Sigmoid colon (tissue), 7 donors: ENCODE measurements around the gene MPDZ. TPM values are rescaled to one million over a fixed set of nuclear protein-coding genes. Genes with fewer than 3 reads are reported as not detected.
"Not testable (repeated sequence)": the region's sequence is repeated elsewhere in the genome, so short reads cannot be mapped to it uniquely, and the experiment has no call there.

Source experiments
- DNase-seq: peaks from one replicate; pipeline ENCODE4 v3.0.0-alpha.2; 2019
- H3K27ac ChIP-seq, 4 donors: fragments of 200-600 bp; sonication (generic); one replicate each; pipeline ENCODE4 v1.5.1; 2016 to 2019; ENCODE audit warnings: mild to moderate bottlenecking in 1 of 4
- H3K27me3 ChIP-seq, 3 donors: fragments of 200-600 bp; sonication (generic); one replicate each; pipeline ENCODE4 v1.5.1; 2019; ENCODE audit warnings: mild to moderate bottlenecking in 1 of 3
- H3K36me3 ChIP-seq, 4 donors: fragments of 200-600 bp; sonication (generic); one replicate each; pipeline ENCODE4 v1.5.1; 2016 to 2019
- H3K4me1 ChIP-seq, 4 donors: fragments of 200-600 bp; sonication (generic); one replicate each; pipeline ENCODE4 v1.5.1; 2017 to 2019
- H3K4me3 ChIP-seq, 4 donors: fragments of 200-600 bp; sonication (generic); one replicate each; pipeline ENCODE4 v1.5.1; 2017 to 2019; ENCODE audit warnings: mild to moderate bottlenecking in 2 of 4, moderate library complexity in 1 of 4
- H3K9me3 ChIP-seq, 4 donors: fragments of 200-600 bp in 3 of 4; sonication (generic) in 3 of 4; one replicate each; pipeline versions ENCODE4 v1.5.1 to v1.6.1; 2013 to 2019
- CTCF ChIP-seq, 4 experiments: fragments of 450-650 bp in 3 of 4; fragments of 200-600 bp in 1 of 4; IDR thresholded peaks; one replicate each; pipeline ENCODE4 v1.5.1; 2016 to 2019; ENCODE audit warnings: antibody characterized with exemption in 4 of 4, mild to moderate bottlenecking in 3 of 4, moderate library complexity in 2 of 4
- EP300 ChIP-seq, 4 donors: sonication (generic); formaldehyde crosslinking; IDR thresholded peaks; one replicate each; pipeline ENCODE4 v1.6.1; 2017; ENCODE audit warnings: antibody characterized with exemption in 4 of 4
- POLR2A ChIP-seq, 2 donors: fragments of 450-650 bp; IDR thresholded peaks; one replicate each; pipeline ENCODE4 v1.6.1; 2016; ENCODE audit warnings: antibody characterized with exemption in 2 of 2, mild to moderate bottlenecking in 2 of 2, moderate library complexity in 2 of 2
- POLR2AphosphoS5 ChIP-seq, 4 donors: sonication (generic); formaldehyde crosslinking; IDR thresholded peaks; one replicate each; pipeline ENCODE4 v1.6.1; 2017; ENCODE audit warnings: antibody characterized with exemption in 4 of 4
- WGBS, 2 donors: extraction: QIAGEN DNeasy Blood & Tissue Kit; methylation state at CpG; one replicate each; pipeline ENCODE4 v1.1.7; 2013; 5-methylcytosine and 5-hydroxymethylcytosine counted together
- intact Hi-C: fragments of 100-400 bp; cut with DNase I; formaldehyde crosslinking; loops from one replicate; pipeline ENCODE4 v1.15.1; 2023
- polyA plus RNA-seq, 3 donors: library from polyadenylated mRNA; stranded (reverse); fragments of 200-250 nt; gene quantifications; one replicate each; pipeline ENCODE4 v1.2.3, GENCODE V29; 2013
- total RNA-seq, 4 donors: library from RNA; depleted of rRNA; stranded (reverse); fragments of >200 nt; gene quantifications; one replicate each; pipeline ENCODE4 v1.1.0, GENCODE V29; 2016
- donor health status: healthy with polysubstance abuse.
- donor health status: Bipolar disorder and iron deficiency.
- donor health status: healthy.

The MPDZ gene
- total and polyA plus RNA-seq, 7 donors, result 3.6 to 72.2 (median 62.8) TPM

GRCh38 chr9:13224366-13224765 lies 55.1 kb downstream of the MPDZ start:
- DNase-seq, result no peak
- Histone ChIP-seq H3K27ac (no peak overlapping the region), H3K4me3 (no peak overlapping the region), H3K36me3 (peaks cover 0 to 49% (median 0%) of the 10 kb centered on the region in 4 donors), H3K4me1 (no peaks in the 10 kb centered on the region), H3K9me3 (no peaks in the 10 kb centered on the region), H3K27me3 (no peaks in the 10 kb centered on the region)
- TF ChIP-seq CTCF (IDR thresholded peaks at IDR 0.05) (no peak), POLR2AphosphoS5 (IDR thresholded peaks at IDR 0.05) (no peak)
- intact Hi-C loops, result no loop called here
- 38 to 64% methylated on average over 2 of the region's 2 CpGs for WGBS, 2 donors

- H3K4me3 ChIP-seq, intact Hi-C loops, DNase-seq, H3K4me1 ChIP-seq, H3K27me3 ChIP-seq, H3K9me3 ChIP-seq, H3K27ac ChIP-seq: not testable (repeated sequence)
- peaks cover 0 to 60% (median 0%) of the 10 kb centered on the region in 4 donors for H3K36me3 ChIP-seq
These were observed 56.8 kb downstream of the MPDZ start for GRCh38 chr9:13222733-13223132.

- H3K4me1 ChIP-seq, result no peaks in the 10 kb centered on the region
- no peaks in the 10 kb centered on the region for H3K9me3 ChIP-seq
- H3K4me3 ChIP-seq, result no peak overlapping the region
- no peak overlapping the region for H3K27ac ChIP-seq
- intact Hi-C loops, result no loop called here
- H3K36me3 ChIP-seq, result peaks cover 0 to 64% (median 0%) of the 10 kb centered on the region in 4 donors
- DNase-seq, result no peak
- no peaks in the 10 kb centered on the region for H3K27me3 ChIP-seq
- TF ChIP-seq EP300 (IDR thresholded peaks at IDR 0.05) (no peak), POLR2A (IDR thresholded peaks at IDR 0.05) (no peak), POLR2AphosphoS5 (IDR thresholded peaks at IDR 0.05) (no peak), CTCF (IDR thresholded peaks at IDR 0.05) (no peak)
These were observed 57.8 kb downstream of the MPDZ start for GRCh38 chr9:13221741-13222140.

- TF ChIP-seq POLR2A (IDR thresholded peaks at IDR 0.05), result no peak
- no peak for TF ChIP-seq CTCF (IDR thresholded peaks at IDR 0.05)
- no peak for TF ChIP-seq EP300 (IDR thresholded peaks at IDR 0.05)
- TF ChIP-seq POLR2AphosphoS5 (IDR thresholded peaks at IDR 0.05), result no peak
- 38 to 55% methylated on average over 1 of the region's 1 CpG for WGBS, 2 donors
These were observed 58.7 kb downstream of the MPDZ start for GRCh38 chr9:13220837-13221236.

GRCh38 chr9:13215791-13216554 lies 63.5 kb downstream of the MPDZ start:
- H3K4me3 ChIP-seq, result no peak overlapping the region
- H3K9me3 ChIP-seq, result no peaks in the 10 kb centered on the region
- peaks cover 0 to 58% (median 0%) of the 10 kb centered on the region in 4 donors for H3K36me3 ChIP-seq
- no peaks in the 10 kb centered on the region for H3K27me3 ChIP-seq
- no peak overlapping the region for H3K27ac ChIP-seq
- intact Hi-C loops, result loop anchor here (10.0 kb wide), 1 partner anchor 1219 kb away; no protein-coding TSS in a partner anchor
- 86 to 94% methylated on average over 5 of the region's 5 CpGs for WGBS, 2 donors
- TF ChIP-seq CTCF (IDR thresholded peaks at IDR 0.05), result no peak
- TF ChIP-seq POLR2A (IDR thresholded peaks at IDR 0.05), result no peak
- TF ChIP-seq EP300 (IDR thresholded peaks at IDR 0.05), result no peak
- no peak for TF ChIP-seq POLR2AphosphoS5 (IDR thresholded peaks at IDR 0.05)
- no peak for DNase-seq
- H3K4me1 ChIP-seq, result no peaks in the 10 kb centered on the region

More at GRCh38 chr9:13220837-13221236, 58.7 kb downstream of the MPDZ start:
- H3K27ac ChIP-seq, result no peak overlapping the region
- DNase-seq, result no peak
- no peak overlapping the region for H3K4me3 ChIP-seq
- H3K9me3 ChIP-seq, result no peaks in the 10 kb centered on the region
- H3K36me3 ChIP-seq, result peaks cover 0 to 73% (median 0%) of the 10 kb centered on the region in 4 donors
- no peaks in the 10 kb centered on the region for H3K27me3 ChIP-seq
- no peaks in the 10 kb centered on the region for H3K4me1 ChIP-seq
- intact Hi-C loops, result no loop called here
